WI38 (cell line): Measurements from ENCODE around the gene PYM1.

Experiments
- H3K4me3 ChIP-seq: 2 replicates; pipeline ENCODE4 v1.5.1; 2011; ENCODE audit warnings: low read depth, mild to moderate bottlenecking, control low read depth, low read length
- CTCF ChIP-seq: IDR thresholded peaks from 2 replicates; pipeline ENCODE4 v1.5.1; 2012; ENCODE audit warnings: low read depth, mild to moderate bottlenecking, control low read depth, low read length

PYM1 gene

GRCh38 chr12:55957106-55957859 is 29.6 kb upstream of the PYM1 start:
- no peak overlapping the region for H3K4me3 ChIP-seq
- TF ChIP-seq CTCF = no peak

DNA sequence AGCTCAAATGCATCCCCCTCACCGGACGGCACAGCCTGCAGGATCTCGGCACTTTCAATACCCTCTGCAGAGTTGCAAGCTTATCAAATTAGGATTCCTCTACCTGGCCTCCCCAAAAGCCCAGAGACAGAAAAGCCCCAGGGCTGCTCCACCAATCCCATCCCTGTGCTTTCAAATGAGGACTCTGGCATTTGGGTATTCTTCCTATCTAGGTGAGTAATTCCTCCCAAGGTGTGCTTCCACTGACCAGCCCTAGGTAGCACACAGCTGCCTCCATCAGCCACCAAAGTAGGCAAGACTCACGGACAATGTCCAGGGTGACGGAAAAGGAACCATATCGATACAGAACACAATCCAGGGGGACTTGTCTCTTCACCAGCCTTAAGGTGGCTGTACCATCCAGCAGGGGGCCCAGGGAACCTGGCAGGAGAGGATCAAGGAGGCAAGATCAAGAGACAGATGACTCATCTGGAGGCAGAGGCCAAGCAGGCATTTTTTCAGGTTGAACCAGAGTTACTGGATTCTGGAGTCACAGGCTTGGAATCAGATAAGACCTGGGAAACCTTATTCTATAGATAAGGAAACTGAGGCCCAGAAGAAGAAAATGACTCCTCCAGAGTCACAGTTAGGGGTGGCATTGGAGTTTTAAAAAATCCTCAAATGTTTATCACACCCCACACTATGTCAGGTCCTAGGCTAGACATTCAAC is 28.3 kb upstream of the PYM1 start:
- H3K4me3 ChIP-seq = no peak overlapping the region
- peak; percentile 50 for TF ChIP-seq CTCF

GRCh38 chr12:55955344-55955743 is 27.6 kb upstream of the PYM1 start:
- TF ChIP-seq CTCF = no peak
- H3K4me3 ChIP-seq = no peak overlapping the region

- no peak overlapping the region for H3K4me3 ChIP-seq
- TF ChIP-seq CTCF = no peak
Measured at GRCh38 chr12:55946553-55946952, 18.9 kb upstream of the PYM1 start.

DNA sequence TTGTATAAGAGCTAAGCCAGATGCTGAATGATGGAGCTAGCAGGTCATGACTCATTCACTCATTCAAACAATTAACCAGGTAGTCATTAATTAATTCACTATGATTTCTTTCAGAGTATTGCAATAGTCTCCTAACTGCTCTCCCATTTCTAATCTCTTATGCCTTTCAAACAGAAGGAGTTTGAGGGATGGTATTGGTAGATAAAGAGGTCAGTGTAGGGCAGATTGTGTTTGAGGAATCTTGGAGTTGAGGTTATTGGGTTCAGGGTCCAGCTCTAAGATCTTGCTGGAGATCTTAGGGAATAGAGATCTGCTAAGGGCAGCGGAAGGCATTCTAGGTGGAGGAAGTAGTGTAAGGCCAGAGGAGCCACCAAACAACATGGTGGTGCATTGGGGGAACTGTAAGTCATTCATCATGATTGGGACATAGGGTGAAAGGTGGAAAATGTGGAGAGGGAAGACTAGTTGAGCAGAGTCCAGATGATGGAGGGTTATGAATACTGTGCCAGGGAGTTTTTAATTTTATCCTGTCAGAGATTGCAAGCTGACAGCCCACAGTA is 15.0 kb upstream of the PYM1 start:
- no peak for TF ChIP-seq CTCF
- no peak overlapping the region for H3K4me3 ChIP-seq

DNA sequence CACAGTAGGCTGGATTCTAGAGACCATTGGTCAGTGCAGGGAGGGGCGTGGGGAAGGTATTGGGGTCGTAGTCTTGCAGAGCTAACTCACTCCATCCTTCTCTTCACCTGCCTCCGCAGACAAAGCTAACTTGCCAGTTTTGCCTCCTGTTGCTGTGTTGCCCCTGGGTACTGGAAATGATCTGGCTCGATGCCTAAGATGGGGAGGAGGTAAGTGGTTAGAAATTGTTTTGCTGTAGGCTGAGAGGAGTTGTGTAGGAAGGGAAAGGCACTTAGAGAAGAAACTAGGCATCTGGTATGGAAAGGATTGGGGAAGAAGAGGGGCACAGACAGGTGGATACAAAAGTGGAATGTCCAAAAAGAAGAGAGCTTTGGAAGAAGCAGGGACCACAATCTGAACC is 14.4 kb upstream of the PYM1 start:
- no peak for TF ChIP-seq CTCF
- no peak overlapping the region for H3K4me3 ChIP-seq

DNA sequence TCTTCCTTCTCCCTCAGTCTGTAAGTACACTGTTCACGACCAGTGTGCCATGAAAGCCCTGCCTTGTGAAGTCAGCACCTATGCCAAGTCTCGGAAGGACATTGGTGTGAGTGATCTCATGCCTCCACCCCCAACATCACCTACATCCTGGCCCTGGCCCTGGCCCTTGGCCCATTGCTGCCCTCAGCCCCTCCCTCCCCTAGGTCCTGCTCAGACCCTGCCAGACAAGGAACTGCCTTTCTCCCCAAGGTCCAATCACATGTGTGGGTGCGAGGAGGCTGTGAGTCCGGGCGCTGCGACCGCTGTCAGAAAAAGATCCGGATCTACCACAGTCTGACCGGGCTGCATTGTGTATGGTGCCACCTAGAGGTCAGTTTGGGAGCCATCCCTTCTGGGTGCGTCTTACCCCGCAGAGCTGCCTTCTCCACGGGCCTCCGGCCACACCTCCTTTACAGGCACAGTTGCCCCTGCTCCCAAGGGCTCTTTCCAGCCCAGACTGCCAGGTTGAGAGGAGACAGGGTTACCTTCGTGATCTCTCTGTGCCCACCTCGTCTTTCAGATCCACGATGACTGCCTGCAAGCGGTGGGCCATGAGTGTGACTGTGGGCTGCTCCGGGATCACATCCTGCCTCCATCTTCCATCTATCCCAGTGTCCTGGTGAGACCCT is 12.5 kb upstream of the PYM1 start:
- peak; percentile 88 for TF ChIP-seq CTCF
- H3K4me3 ChIP-seq = no peak overlapping the region
